Stomach (tissue), 4 donors: Measurements from ENCODE around the gene STT3A.

Experiments used
- CTCF ChIP-seq, 7 experiments: fragments of 450-650 bp in 4 of 7; fragments of 200-600 bp in 3 of 7; sonication (generic) in 3 of 7; IDR thresholded peaks; one replicate each; pipeline ENCODE4 v1.5.1; 2016 to 2019; ENCODE audit warnings: antibody characterized with exemption in 7 of 7, control low read depth in 2 of 7, mild to moderate bottlenecking in 1 of 7
- EP300 ChIP-seq: sonication (generic); formaldehyde crosslinking; IDR thresholded peaks from one replicate; pipeline ENCODE4 v1.6.1; 2017; ENCODE audit warnings: antibody characterized with exemption
- POLR2A ChIP-seq, 4 donors: fragments of 450-650 bp; IDR thresholded peaks; one replicate each; pipeline ENCODE4 v1.6.1; 2016; ENCODE audit warnings: antibody characterized with exemption in 4 of 4, control low read depth in 2 of 4, mild to moderate bottlenecking in 1 of 4, moderate library complexity in 1 of 4
- POLR2AphosphoS5 ChIP-seq, 3 donors: sonication (generic); formaldehyde crosslinking; IDR thresholded peaks; one replicate each; pipeline ENCODE4 v1.6.1; 2016; ENCODE audit warnings: antibody characterized with exemption in 3 of 3

- TF ChIP-seq CTCF (IDR thresholded peaks at IDR 0.05): no peak
- TF ChIP-seq POLR2AphosphoS5 (IDR thresholded peaks at IDR 0.05): no peak
- TF ChIP-seq POLR2A (IDR thresholded peaks at IDR 0.05): no peak
- no peak for TF ChIP-seq EP300
These were observed 29.3 kb downstream of the STT3A start for GRCh38 chr11:125621995-125622394.
